Cardiac muscle cell (in vitro differentiated cells and primary cell): ENCODE measurements around the gene TAF11L10. TPM values are rescaled to one million over a fixed set of nuclear protein-coding genes. Genes with fewer than 3 reads are reported as not detected.
"Not testable (repeated sequence)": the region's sequence is repeated elsewhere in the genome, so short reads cannot be mapped to it uniquely, and the experiment has no call there.

ENCODE experiments used
- DNase-seq, 2 donors: peaks; one replicate each; pipeline versions ENCODE4 v3.0.0 to v3.0.0-alpha.2; 2010 to 2017; ENCODE audit warnings: low read depth in 1 of 2, low spot score in 1 of 2
- H3K27ac ChIP-seq: fragments of 200-600 bp; sonication (generic); 2 replicates; pipeline ENCODE4 v1.5.1; 2016
- H3K27me3 ChIP-seq: fragments of 200-600 bp; sonication (generic); 2 replicates; pipeline ENCODE4 v1.6.0; 2016; ENCODE audit warnings: control low read depth
- H3K36me3 ChIP-seq: fragments of 200-600 bp; sonication (generic); 2 replicates; pipeline ENCODE4 v1.5.1; 2016; ENCODE audit warnings: control low read depth
- H3K4me1 ChIP-seq: fragments of 200-600 bp; sonication (generic); 2 replicates; pipeline ENCODE4 v1.8.1; 2017; ENCODE audit warnings: low read depth, mild to moderate bottlenecking, mixed run types
- H3K4me3 ChIP-seq: fragments of 200-600 bp; sonication (generic); 2 replicates; pipeline ENCODE4 v1.5.1; 2016; ENCODE audit warnings: mild to moderate bottlenecking
- H3K9me3 ChIP-seq: fragments of 200-600 bp; sonication (generic); 2 replicates; pipeline ENCODE4 v1.5.1; 2017; ENCODE audit warnings: low read depth, mild to moderate bottlenecking, control low read depth
- CTCF ChIP-seq: IDR thresholded peaks from 2 replicates; pipeline ENCODE4 v1.5.1; 2012; ENCODE audit warnings: low read depth, mild to moderate bottlenecking, low read length
- polyA plus RNA-seq: library from polyadenylated mRNA; unstranded; fragments of >200 nt; fragmentation: Nextera tagmentation; extraction: Ambion mirVana; gene quantifications from 2 replicates; pipeline ENCODE4 v1.2.1, GENCODE V29; 2016
- total RNA-seq: library from RNA; depleted of rRNA; stranded (reverse); fragments of >200 nt; gene quantifications from 2 replicates; pipeline ENCODE4 v1.2.3, GENCODE V29; 2016

TAF11L10 gene
- total and polyA plus RNA-seq, 2 experiments from 2014 or later, result not detected

- no peaks in the 10 kb centered on the region for H3K9me3 ChIP-seq
- DNase-seq, result no peak
- no peaks in the 10 kb centered on the region for H3K4me1 ChIP-seq
- no peak for TF ChIP-seq CTCF
- no peaks in the 10 kb centered on the region for H3K27me3 ChIP-seq
- H3K36me3 ChIP-seq, result no peaks in the 10 kb centered on the region
- H3K4me3 ChIP-seq, result no peak overlapping the region
- H3K27ac ChIP-seq, result no peak overlapping the region
Measured at GRCh38 chr5:17614872-17615605, 17.4 kb upstream of the TAF11L10 start.

- not testable (repeated sequence) for DNase-seq, H3K9me3 ChIP-seq, H3K27me3 ChIP-seq, H3K36me3 ChIP-seq, H3K4me1 ChIP-seq, H3K4me3 ChIP-seq, H3K27ac ChIP-seq
Measured at GRCh38 chr5:17610092-17610491, 12.5 kb upstream of the TAF11L10 start, which contains the start of gene TAF11L12. Gene TAF11L12, plus strand, starts transcription at chr5:17610392.

- not testable (repeated sequence) for H3K9me3 ChIP-seq, DNase-seq, H3K4me3 ChIP-seq, H3K36me3 ChIP-seq, H3K4me1 ChIP-seq, H3K27ac ChIP-seq, H3K27me3 ChIP-seq
Measured at GRCh38 chr5:17607461-17607860, 9.8 kb upstream of the TAF11L10 start.

GRCh38 chr5:17604951-17605350 is 7.3 kb upstream of the TAF11L10 start:
- TF ChIP-seq CTCF, result no peak
- Histone ChIP-seq H3K4me3 (no peak overlapping the region), H3K4me1 (no peaks in the 10 kb centered on the region), H3K36me3 (no peaks in the 10 kb centered on the region), H3K27me3 (no peaks in the 10 kb centered on the region), H3K27ac (no peak overlapping the region), H3K9me3 (no peaks in the 10 kb centered on the region)
- DNase-seq, result no peak

- not testable (repeated sequence) for H3K9me3 ChIP-seq, H3K27me3 ChIP-seq, H3K4me3 ChIP-seq, H3K27ac ChIP-seq, DNase-seq, H3K36me3 ChIP-seq, H3K4me1 ChIP-seq
Measured at GRCh38 chr5:17603880-17604279, 6.3 kb upstream of the TAF11L10 start, which contains the start of gene TAF11L11. Gene TAF11L11, plus strand, starts transcription at chr5:17604183.

- not testable (repeated sequence) for H3K36me3 ChIP-seq, DNase-seq, H3K27me3 ChIP-seq, H3K9me3 ChIP-seq, H3K27ac ChIP-seq, H3K4me3 ChIP-seq, H3K4me1 ChIP-seq
Measured at GRCh38 chr5:17594255-17594654, 3.4 kb downstream of the TAF11L10 start, which contains the start of gene TAF11L9. Gene TAF11L9, minus strand, starts transcription at chr5:17594394.

- H3K27ac ChIP-seq, H3K36me3 ChIP-seq, H3K9me3 ChIP-seq, DNase-seq, H3K27me3 ChIP-seq, H3K4me3 ChIP-seq, H3K4me1 ChIP-seq: not testable (repeated sequence)
Measured at GRCh38 chr5:17590860-17591259, 6.8 kb downstream of the TAF11L10 start, which contains the start of gene TAF11L8. Gene TAF11L8, minus strand, starts transcription at chr5:17590960.

GRCh38 chr5:17585658-17586057 is 12.0 kb downstream of the TAF11L10 start, which contains the start of gene TAF11L7:
Gene TAF11L7, minus strand, starts transcription at chr5:17585758.
- H3K36me3 ChIP-seq, H3K27ac ChIP-seq, H3K27me3 ChIP-seq, DNase-seq, H3K9me3 ChIP-seq, H3K4me3 ChIP-seq, H3K4me1 ChIP-seq: not testable (repeated sequence)

Other genes with a start within 250 kb of the TAF11L10 start
- not detected in 2 replicates for gene TAF11L2, start 99.6 kb downstream of the TAF11L10 start, total RNA-seq
- gene TAF11L2, start 99.6 kb downstream of the TAF11L10 start, polyA plus RNA-seq, result not detected in 2 replicates
- not detected in 2 replicates for gene TAF11L3, start 79.5 kb downstream of the TAF11L10 start, total RNA-seq
- not detected in 2 replicates for gene TAF11L3, start 79.5 kb downstream of the TAF11L10 start, polyA plus RNA-seq
- not detected in 2 replicates for gene TAF11L4, start 76.0 kb downstream of the TAF11L10 start, total RNA-seq
- gene TAF11L4, start 76.0 kb downstream of the TAF11L10 start, polyA plus RNA-seq, result not detected in 2 replicates
- not detected in 2 replicates for gene TAF11L5, start 72.6 kb downstream of the TAF11L10 start, total RNA-seq
- gene TAF11L5, start 72.6 kb downstream of the TAF11L10 start, polyA plus RNA-seq, result not detected in 2 replicates
- not detected in 2 replicates for gene TAF11L6, start 69.2 kb downstream of the TAF11L10 start, total RNA-seq
- gene TAF11L6, start 69.2 kb downstream of the TAF11L10 start, polyA plus RNA-seq, result not detected in 2 replicates
- not detected in 2 replicates for gene TAF11L7, start 12.1 kb downstream of the TAF11L10 start, total RNA-seq
- not detected in 2 replicates for gene TAF11L7, start 12.1 kb downstream of the TAF11L10 start, polyA plus RNA-seq
- not detected in 2 replicates for gene TAF11L8, start 6.9 kb downstream of the TAF11L10 start, total RNA-seq
- not detected in 2 replicates for gene TAF11L8, start 6.9 kb downstream of the TAF11L10 start, polyA plus RNA-seq
- not detected in 2 replicates for gene TAF11L9, start 3.4 kb downstream of the TAF11L10 start, total RNA-seq
- not detected in 2 replicates for gene TAF11L9, start 3.4 kb downstream of the TAF11L10 start, polyA plus RNA-seq
- gene TAF11L11, start 6.4 kb upstream of the TAF11L10 start, total RNA-seq, result not detected in 2 replicates
- gene TAF11L11, start 6.4 kb upstream of the TAF11L10 start, polyA plus RNA-seq, result not detected in 2 replicates
- gene TAF11L12, start 12.6 kb upstream of the TAF11L10 start, total RNA-seq, result not detected in 2 replicates
- gene TAF11L12, start 12.6 kb upstream of the TAF11L10 start, polyA plus RNA-seq, result not detected in 2 replicates
- not detected in 2 replicates for gene TAF11L13, start 34.3 kb upstream of the TAF11L10 start, total RNA-seq
- not detected in 2 replicates for gene TAF11L13, start 34.3 kb upstream of the TAF11L10 start, polyA plus RNA-seq
- not detected in 2 replicates for gene TAF11L14, start 36.6 kb upstream of the TAF11L10 start, total RNA-seq
- not detected in 2 replicates for gene TAF11L14, start 36.6 kb upstream of the TAF11L10 start, polyA plus RNA-seq